MCF 10A (cell line): Measurements from ENCODE around the gene MKS1. TPM values are rescaled to one million over a fixed set of nuclear protein-coding genes. Genes with fewer than 3 reads are reported as not detected.

Source experiments
- BruUV-seq: library from RNA; stranded (reverse); fragments of 400-500 nt; replicated peaks from 2 replicates; lab custom pipeline; 2021; lab: Mats Ljungman, UMichigan
- CTCF ChIA-PET: fragments of 300-600 bp; sonication (Branson Sonifier 250); formaldehyde crosslinking; extraction: SDS; loops from one replicate; lab custom pipeline; 2021; ENCODE audit warnings: antibody characterized with exemption, inconsistent platforms; lab: Yijun Ruan, JAX
- POLR2A ChIA-PET: fragments of 300-600, 350-650 bp; sonication (Branson Sonifier 250); formaldehyde crosslinking; extraction: SDS; loops from one replicate; lab custom pipeline; 2020; ENCODE audit warnings: antibody characterized with exemption, inconsistent platforms; lab: Yijun Ruan, JAX
- DNase-seq: peaks from one replicate; pipeline ENCODE4 v3.0.0-alpha.2; 2018; ENCODE audit not compliant: unreplicated experiment
- H3K27ac Mint-ChIP-seq: one replicate; pipeline ENCODE4 v1.8.0; 2022; ENCODE audit warnings: mild to moderate bottlenecking, low read depth, mixed read lengths; ENCODE audit not compliant: unreplicated experiment
- H3K27me3 Mint-ChIP-seq: one replicate; pipeline ENCODE4 v1.8.0; 2022; ENCODE audit warnings: mixed read lengths; ENCODE audit not compliant: insufficient read depth, unreplicated experiment
- H3K36me3 Mint-ChIP-seq: one replicate; pipeline ENCODE4 v1.8.0; 2022; ENCODE audit warnings: mild to moderate bottlenecking, moderate library complexity, mixed read lengths; ENCODE audit not compliant: insufficient read depth, unreplicated experiment
- H3K4me1 Mint-ChIP-seq: one replicate; pipeline ENCODE4 v1.8.0; 2022; ENCODE audit warnings: mixed read lengths; ENCODE audit not compliant: insufficient read depth, unreplicated experiment
- H3K4me3 Mint-ChIP-seq: one replicate; pipeline ENCODE4 v1.8.0; 2022; ENCODE audit warnings: mild to moderate bottlenecking, moderate library complexity, mixed read lengths; ENCODE audit not compliant: unreplicated experiment
- H3K9me3 Mint-ChIP-seq: one replicate; pipeline ENCODE4 v1.8.0; 2022; ENCODE audit warnings: mixed read lengths; ENCODE audit not compliant: unreplicated experiment
- CTCF ChIP-seq: fragments of 200-600 bp; IDR thresholded peaks from one replicate; pipeline ENCODE4 v1.8.0; 2022; ENCODE audit warnings: antibody characterized with exemption, mild to moderate bottlenecking; ENCODE audit not compliant: unreplicated experiment
- intact Hi-C: fragments of 100-400 bp; cut with micrococcal nuclease; formaldehyde crosslinking; loops from 2 replicates; pipeline ENCODE4 v1.14.1; 2022
- total RNA-seq: library from RNA; stranded (reverse); gene quantifications from 2 replicates; pipeline ENCODE4 v1.2.3, GENCODE V29; 2022

The MKS1 gene
- total RNA-seq, 1 experiment from 2014 or later, result 15.4 TPM

- H3K4me3 Mint-ChIP-seq, result peak overlapping the region; percentile 88
- H3K27me3 Mint-ChIP-seq, result no peaks in the 10 kb centered on the region
- TF ChIP-seq CTCF, result no peak
- no peaks in the 10 kb centered on the region for H3K9me3 Mint-ChIP-seq
- POLR2A ChIA-PET, result interaction anchor here (0.5 kb wide), 1 partner anchor 20 kb away, joined by 3 read pairs; the partner anchor contains the start of gene LPO
- DNase-seq, result no peak
- peaks cover 22% of the 10 kb centered on the region for H3K36me3 Mint-ChIP-seq
- intact Hi-C loops, result no loop called here
- H3K4me1 Mint-ChIP-seq, result peaks cover 7% of the 10 kb centered on the region
- H3K27ac Mint-ChIP-seq, result no peak overlapping the region
- CTCF ChIA-PET, result interaction anchor here (0.6 kb wide), 1 partner anchor 42 kb away, joined by 3 read pairs; no protein-coding TSS in a partner anchor
- TSS peak; percentile 33 for BruUV-seq
These were observed 1.3 kb downstream of the MKS1 start for GRCh38 chr17:58217766-58218165.

GRCh38 chr17:58215685-58216084 is 3.4 kb downstream of the MKS1 start:
- BruUV-seq, result no TSS peak
- peaks cover 7% of the 10 kb centered on the region for H3K4me1 Mint-ChIP-seq
- no peaks in the 10 kb centered on the region for H3K9me3 Mint-ChIP-seq
- no peak overlapping the region for H3K27ac Mint-ChIP-seq
- intact Hi-C loops, result no loop called here
- peak; percentile 17 for DNase-seq
- no peaks in the 10 kb centered on the region for H3K27me3 Mint-ChIP-seq
- no peak for TF ChIP-seq CTCF
- POLR2A ChIA-PET, result interaction anchor here (0.5 kb wide), 1 partner anchor 23 kb away, joined by 3 read pairs; the partner anchor contains the start of gene EPX
- CTCF ChIA-PET, result interaction anchor here (0.5 kb wide), 1 partner anchor 127 kb away, joined by 3 read pairs; no protein-coding TSS in a partner anchor
- no peak overlapping the region for H3K4me3 Mint-ChIP-seq
- peaks cover 32% of the 10 kb centered on the region for H3K36me3 Mint-ChIP-seq

- Mint-ChIP-seq H3K36me3 (peaks cover 43% of the 10 kb centered on the region), H3K27ac (no peak overlapping the region), H3K4me1 (no peaks in the 10 kb centered on the region), H3K4me3 (no peak overlapping the region), H3K27me3 (no peaks in the 10 kb centered on the region), H3K9me3 (no peaks in the 10 kb centered on the region)
- DNase-seq, result no peak
- ChIA-PET POLR2A (interaction anchor here (0.6 kb wide), 1 partner anchor 68 kb away, joined by 3 read pairs; no protein-coding TSS in a partner anchor), CTCF (interaction anchor here (0.7 to 0.8 kb wide), 2 partner anchors 16 to 61 kb away, joined by 3 read pairs; no protein-coding TSS in a partner anchor)
- intact Hi-C loops, result no loop called here
- TF ChIP-seq CTCF, result no peak
- BruUV-seq, result no TSS peak
These were observed 8.1 kb downstream of the MKS1 start for GRCh38 chr17:58210922-58211321.

GRCh38 chr17:58208344-58208743 is 10.7 kb downstream of the MKS1 start:
- intact Hi-C loops, result no loop called here
- no TSS peak for BruUV-seq
- Mint-ChIP-seq H3K9me3 (no peaks in the 10 kb centered on the region), H3K27me3 (no peaks in the 10 kb centered on the region), H3K4me1 (no peaks in the 10 kb centered on the region), H3K36me3 (peaks cover 33% of the 10 kb centered on the region), H3K4me3 (no peak overlapping the region), H3K27ac (no peak overlapping the region)
- CTCF ChIA-PET, result no interaction called here
- DNase-seq, result no peak
- no peak for TF ChIP-seq CTCF
- POLR2A ChIA-PET, result no interaction called here
